Activated CD4-positive, CD25-positive, alpha-beta regulatory T cell (primary cell): Measurements from ENCODE around the gene LARGE2.
A peak's percentile ranks its signal among the peaks of the same experiment; 100 is the strongest.

ENCODE experiments used
- DNase-seq, 4 experiments: peaks; one replicate each; lab custom pipeline; 2025; lab: John Stamatoyannopoulos, UW

The LARGE2 gene

DNA sequence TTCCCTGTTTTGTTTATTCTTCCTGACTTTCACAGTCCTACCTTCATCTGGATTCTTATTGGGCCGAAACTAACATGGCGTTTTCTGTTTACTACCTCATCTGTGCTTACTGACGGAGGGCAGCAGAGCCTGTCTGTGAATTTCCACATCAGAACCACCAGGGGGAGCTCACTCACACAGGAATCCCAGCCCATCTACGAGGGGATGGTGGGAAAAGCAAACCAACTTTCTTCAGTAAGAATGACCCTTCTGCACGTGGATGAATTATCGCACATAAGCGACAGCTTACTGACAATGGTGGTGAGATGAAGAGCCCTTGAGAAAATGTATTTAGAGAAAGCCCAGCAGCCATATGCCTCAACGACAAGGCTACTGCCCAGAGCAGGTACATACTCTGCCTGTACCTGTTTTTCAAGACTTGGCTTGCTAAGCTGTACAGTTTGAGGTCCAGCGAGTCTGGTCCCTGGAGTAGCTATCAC lies 42.5 kb downstream of the LARGE2 start:
- peak; percentile 8 to 12 (median 10) for DNase-seq

DNA sequence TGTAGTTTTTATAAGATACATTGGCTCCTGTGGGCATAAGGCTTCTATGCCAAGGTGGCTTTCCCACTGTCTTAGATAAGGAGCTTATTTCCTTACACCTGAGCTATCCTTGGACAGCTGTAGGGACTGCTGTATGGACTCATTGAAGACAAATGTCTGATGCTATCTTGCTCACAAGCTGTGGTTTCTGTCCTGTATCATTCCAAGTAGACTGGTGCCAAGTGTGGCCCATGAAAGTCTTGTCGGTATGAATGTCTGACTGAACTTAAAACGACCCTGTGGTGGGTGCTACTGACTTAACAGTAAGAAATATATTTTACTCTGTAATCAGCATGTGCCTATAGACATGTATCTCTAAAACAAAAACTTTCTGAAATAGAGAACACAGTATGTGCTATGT lies 45.0 kb downstream of the LARGE2 start:
- no peak for DNase-seq

DNA sequence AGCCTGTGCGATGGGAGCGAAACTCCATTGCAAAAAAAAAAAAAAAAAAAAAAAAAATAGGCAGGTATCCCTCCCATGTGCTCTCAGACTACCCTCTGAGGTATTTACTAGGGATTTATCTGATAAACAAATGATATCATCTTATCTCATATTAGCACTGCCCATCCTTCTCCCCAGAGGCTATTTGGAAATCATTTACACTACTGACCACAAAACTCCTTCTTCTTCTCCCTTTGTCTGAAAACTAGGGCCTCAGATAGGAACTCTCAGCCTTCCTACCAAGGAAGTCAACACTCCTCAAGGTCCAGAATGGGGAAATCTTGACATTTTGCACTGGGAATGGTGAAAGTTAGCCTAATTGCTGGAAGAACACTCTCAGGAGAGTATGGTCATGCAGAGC lies 46.4 kb downstream of the LARGE2 start:
- no peak for DNase-seq

DNA sequence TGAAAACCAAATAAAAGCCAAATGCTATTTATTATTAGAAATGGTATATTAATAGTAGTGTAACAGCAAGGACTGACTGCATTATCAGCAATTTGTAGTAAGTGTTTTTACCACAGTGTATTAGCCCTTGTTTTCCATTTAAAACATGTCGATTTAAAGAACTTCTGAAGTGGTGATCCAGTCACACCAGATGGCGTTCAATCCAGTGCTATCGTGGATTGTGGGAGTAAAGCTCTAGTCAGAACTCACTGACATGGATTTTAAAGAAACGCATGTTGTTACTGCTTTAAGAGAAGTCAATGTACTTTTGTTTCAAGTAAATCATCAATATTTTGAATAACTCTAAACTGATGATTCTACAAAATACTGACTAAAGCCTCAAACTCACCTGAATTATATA lies 51.1 kb downstream of the LARGE2 start:
- no peak for DNase-seq

DNA sequence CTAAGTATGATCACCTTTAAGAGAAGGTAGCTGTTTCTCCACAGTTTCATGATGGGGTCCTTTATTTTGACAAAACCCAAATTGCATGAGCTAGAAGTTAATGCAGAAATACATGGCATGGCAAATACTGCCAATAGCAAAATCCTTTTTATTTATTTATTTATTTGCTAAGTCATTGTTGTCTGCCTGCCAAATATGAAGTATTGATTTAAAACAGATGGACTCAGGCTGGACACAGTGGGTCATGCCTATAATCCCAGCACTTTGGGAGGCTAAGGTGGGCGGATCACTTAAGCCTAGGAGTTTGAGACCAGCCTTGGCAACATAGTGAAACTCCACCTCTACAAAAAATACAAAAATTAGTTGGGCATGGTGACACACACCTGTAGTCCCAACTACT lies 52.4 kb downstream of the LARGE2 start:
- DNase-seq, result no peak
